Endodermal cell (in vitro differentiated cells): ENCODE data around the gene SNRPA. TPM values are rescaled to one million over a fixed set of nuclear protein-coding genes. Genes with fewer than 3 reads are reported as not detected.

Experiments
- DNase-seq: peaks from one replicate; pipeline ENCODE4 v3.0.0-alpha.2; 2017
- H3K27ac ChIP-seq: 2 replicates; pipeline ENCODE4 v1.5.1; 2013; ENCODE audit warnings: mild to moderate bottlenecking, low read depth, low read length, moderate library complexity
- H3K27me3 ChIP-seq: 2 replicates; pipeline ENCODE4 v1.6.1; 2013; ENCODE audit warnings: mild to moderate bottlenecking, low read length, moderate library complexity; ENCODE audit not compliant: insufficient read depth, control insufficient read depth, poor library complexity, severe bottlenecking
- H3K36me3 ChIP-seq: 2 replicates; pipeline ENCODE4 v1.7.0; 2013; ENCODE audit warnings: mild to moderate bottlenecking, low read length, moderate library complexity; ENCODE audit not compliant: control insufficient read depth, insufficient read depth
- H3K4me1 ChIP-seq: one replicate; pipeline ENCODE4 v1.7.0; 2013; ENCODE audit warnings: low read length; ENCODE audit not compliant: control insufficient read depth, insufficient read depth
- H3K4me3 ChIP-seq: 2 replicates; pipeline ENCODE4 v1.5.1; 2013; ENCODE audit warnings: mild to moderate bottlenecking, low read length, moderate library complexity
- H3K9ac ChIP-seq: 2 replicates; pipeline ENCODE4 v1.6.1; 2013; ENCODE audit warnings: mild to moderate bottlenecking, low read length, moderate library complexity; ENCODE audit not compliant: poor library complexity, severe bottlenecking; ENCODE audit errors: extremely low read depth
- H3K9me3 ChIP-seq: 2 replicates; pipeline ENCODE4 v1.6.1; 2013; ENCODE audit warnings: mild to moderate bottlenecking, low read length, moderate library complexity; ENCODE audit not compliant: control insufficient read depth
- H3K27ac Mint-ChIP-seq: 2 replicates; pipeline ENCODE4 v1.8.0; 2020; ENCODE audit warnings: mixed read lengths
- H3K27me3 Mint-ChIP-seq: 2 replicates; pipeline ENCODE4 v1.8.0; 2021; ENCODE audit warnings: mild to moderate bottlenecking, mixed read lengths; ENCODE audit not compliant: insufficient read depth
- H3K36me3 Mint-ChIP-seq: 2 replicates; pipeline ENCODE4 v1.8.0; 2020; ENCODE audit warnings: low read depth, mixed read lengths
- H3K4me1 Mint-ChIP-seq: 2 replicates; pipeline ENCODE4 v1.8.0; 2020; ENCODE audit warnings: mixed read lengths
- H3K4me3 Mint-ChIP-seq: 2 replicates; pipeline ENCODE4 v1.8.0; 2020; ENCODE audit warnings: mild to moderate bottlenecking, moderate library complexity, mixed read lengths
- H3K9me3 Mint-ChIP-seq: 2 replicates; pipeline ENCODE4 v1.8.0; 2020; ENCODE audit warnings: mild to moderate bottlenecking, mixed read lengths
- WGBS, 2 experiments: methylation state at CpG; one replicate each; pipeline versions ENCODE4 v1.1.5 to v1.1.7; 2013; ENCODE audit warnings: missing lambda C conversion rate in 2 of 2, mixed read lengths in 1 of 2; ENCODE audit not compliant: insufficient coverage in 1 of 2, insufficient read length in 1 of 2; 5-methylcytosine and 5-hydroxymethylcytosine counted together
- total RNA-seq, 2 donors: library from RNA; stranded (reverse); fragmentation: NEBNext Ultra II Directional in 1 of 2; extraction: Animal tissue kit (Norgen Biotek cat#: 25700) in 1 of 2; gene quantifications; 2 replicates in 1 of 2; 3 replicates in 1 of 2; pipeline ENCODE4 v1.2.1, GENCODE V29; 2021
- TF ChIP-seq, protein P1 (sequence below): fragments of 200-600 bp; sonication (generic); conservative IDR thresholded peaks from 2 replicates; pipeline ENCODE4 v1.5.0; 2021; ENCODE audit warnings: antibody characterized with exemption, mild to moderate bottlenecking

SNRPA gene
- total RNA-seq, 2 donors from 2014 or later = 160 to 199 TPM

GRCh38 chr19:40797166-40797962, 46.4 kb downstream of the SNRPA start:
- no peak overlapping the region for H3K27ac ChIP-seq
- Mint-ChIP-seq H3K27ac (peak overlapping the region; percentile 17), H3K27me3 (no peaks in the 10 kb centered on the region), H3K9me3 (no peaks in the 10 kb centered on the region), H3K36me3 (peaks cover 20% of the 10 kb centered on the region), H3K4me3 (no peak overlapping the region), H3K4me1 (peaks cover 21% of the 10 kb centered on the region)
- H3K4me1 ChIP-seq = peaks cover 13% of the 10 kb centered on the region
- TF ChIP-seq, protein P1, sequence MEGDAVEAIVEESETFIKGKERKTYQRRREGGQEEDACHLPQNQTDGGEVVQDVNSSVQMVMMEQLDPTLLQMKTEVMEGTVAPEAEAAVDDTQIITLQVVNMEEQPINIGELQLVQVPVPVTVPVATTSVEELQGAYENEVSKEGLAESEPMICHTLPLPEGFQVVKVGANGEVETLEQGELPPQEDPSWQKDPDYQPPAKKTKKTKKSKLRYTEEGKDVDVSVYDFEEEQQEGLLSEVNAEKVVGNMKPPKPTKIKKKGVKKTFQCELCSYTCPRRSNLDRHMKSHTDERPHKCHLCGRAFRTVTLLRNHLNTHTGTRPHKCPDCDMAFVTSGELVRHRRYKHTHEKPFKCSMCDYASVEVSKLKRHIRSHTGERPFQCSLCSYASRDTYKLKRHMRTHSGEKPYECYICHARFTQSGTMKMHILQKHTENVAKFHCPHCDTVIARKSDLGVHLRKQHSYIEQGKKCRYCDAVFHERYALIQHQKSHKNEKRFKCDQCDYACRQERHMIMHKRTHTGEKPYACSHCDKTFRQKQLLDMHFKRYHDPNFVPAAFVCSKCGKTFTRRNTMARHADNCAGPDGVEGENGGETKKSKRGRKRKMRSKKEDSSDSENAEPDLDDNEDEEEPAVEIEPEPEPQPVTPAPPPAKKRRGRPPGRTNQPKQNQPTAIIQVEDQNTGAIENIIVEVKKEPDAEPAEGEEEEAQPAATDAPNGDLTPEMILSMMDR = no peak
- no peak overlapping the region for H3K9ac ChIP-seq
- 94% methylated on average over 5 to 14 of the region's 14 CpGs for WGBS, 2 experiments
- no peak for DNase-seq
- H3K9me3 ChIP-seq = no peaks in the 10 kb centered on the region
- no peak overlapping the region for H3K4me3 ChIP-seq
- H3K27me3 ChIP-seq = no peaks in the 10 kb centered on the region
- H3K36me3 ChIP-seq = peaks cover 26% of the 10 kb centered on the region

- no peaks in the 10 kb centered on the region for H3K9me3 ChIP-seq
- H3K4me3 ChIP-seq = peak overlapping the region; percentile 89
- Mint-ChIP-seq H3K27me3 (no peaks in the 10 kb centered on the region), H3K36me3 (peaks cover 26% of the 10 kb centered on the region), H3K9me3 (no peaks in the 10 kb centered on the region), H3K27ac (peak overlapping the region; percentile 100), H3K4me3 (peak overlapping the region; percentile 91), H3K4me1 (peaks cover 28% of the 10 kb centered on the region)
- H3K9ac ChIP-seq = peak overlapping the region; percentile 90
- TF ChIP-seq, protein P1 = peak; percentile 67
- 17 to 21% methylated on average over 12 to 28 of the region's 28 CpGs for WGBS, 2 experiments
- H3K4me1 ChIP-seq = peaks cover 17% of the 10 kb centered on the region
- H3K36me3 ChIP-seq = peaks cover 31% of the 10 kb centered on the region
- DNase-seq = peak; percentile 94
- H3K27ac ChIP-seq = peak overlapping the region; percentile 77
- no peaks in the 10 kb centered on the region for H3K27me3 ChIP-seq
These were observed 47.1 kb downstream of the SNRPA start for GRCh38 chr19:40797963-40798682.

DNA sequence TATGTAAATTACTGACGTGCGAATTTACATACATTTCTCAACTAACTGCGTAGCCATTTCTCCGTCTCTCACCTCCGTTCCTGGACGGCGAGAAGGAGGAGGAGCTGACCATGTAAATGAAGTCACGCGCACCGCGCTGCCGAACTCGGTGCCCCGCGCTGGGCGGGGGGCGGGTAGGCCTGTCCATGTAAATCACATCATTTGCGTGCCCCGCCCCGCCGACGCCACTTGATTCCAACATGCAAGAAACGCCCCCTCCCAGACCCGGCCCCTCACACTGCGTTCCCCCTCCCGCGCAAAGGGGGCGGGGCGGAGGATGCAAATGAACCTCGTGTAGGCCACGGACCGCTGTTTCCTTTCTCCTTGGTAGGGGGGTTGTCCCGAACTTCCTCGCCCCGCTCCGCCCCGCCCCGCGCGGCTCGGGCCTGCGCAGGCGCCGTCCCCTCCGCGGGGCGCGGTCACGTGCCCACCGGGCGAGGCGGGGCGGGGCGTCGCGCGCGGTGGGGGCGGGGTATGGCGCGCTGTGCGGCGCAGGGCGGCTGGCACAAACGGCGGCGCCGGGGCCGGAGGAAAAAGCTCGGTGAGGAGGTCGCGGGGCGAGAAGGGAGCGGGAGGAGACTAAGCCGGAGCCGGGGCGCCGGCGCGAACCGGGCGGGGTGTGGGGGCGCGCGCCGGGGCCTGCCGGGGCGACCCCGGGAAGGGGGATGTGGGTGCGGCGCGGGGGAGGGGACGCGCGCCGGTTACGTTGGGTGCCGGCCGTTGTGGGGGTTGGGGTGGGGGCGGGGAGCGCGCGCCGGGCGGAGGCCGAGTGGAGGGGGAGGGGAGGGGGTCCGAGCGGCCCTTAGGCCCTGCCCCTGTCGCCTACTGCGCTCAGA, 47.9 kb downstream of the SNRPA start, which contains the start of gene EGLN2:
Gene EGLN2, plus strand, starts transcription at position 509 of the 875 bp plus-strand sequence. CDS start 1,382 bp downstream, outside the sequence.
- Histone ChIP-seq H3K9ac (peak within 1 kb of the TSS; percentile 92), H3K27me3 (no peaks in the 10 kb centered on the region), H3K9me3 (no peaks in the 10 kb centered on the region), H3K27ac (peak within 1 kb of the TSS; percentile 85), H3K36me3 (peaks cover 39% of the 10 kb centered on the region), H3K4me1 (peaks cover 24% of the 10 kb centered on the region), H3K4me3 (peak within 1 kb of the TSS; percentile 94)
- peak within 1 kb of the TSS; percentile 91 for H3K4me3 Mint-ChIP-seq
- peaks cover 36% of the 10 kb centered on the region for H3K4me1 Mint-ChIP-seq
- DNase-seq = peak; percentile 100
- no peaks in the 10 kb centered on the region for H3K9me3 Mint-ChIP-seq
- H3K27me3 Mint-ChIP-seq = no peaks in the 10 kb centered on the region
- peak within 1 kb of the TSS; percentile 100 for H3K27ac Mint-ChIP-seq
- H3K36me3 Mint-ChIP-seq = peaks cover 28% of the 10 kb centered on the region
- TF ChIP-seq, protein P1 = no peak
- 0 to 1% methylated on average over 8 to 81 of the region's 110 CpGs for WGBS, 2 experiments
